ENCODE measurements around the gene NOL4L.

The NOL4L gene

GRCh38 chr20:32455171-32455900, 129.8 kb downstream of the NOL4L start:
- H3K79me2 ChIP-seq (ENCODE audit: control insufficient read depth, insufficient read depth, low read length, unreplicated experiment): no peaks in the 10 kb centered on the region
- no peak overlapping the region for H3K4me3 ChIP-seq (ENCODE audit: low read depth, low read length)
- no peak overlapping the region for H2AFZ ChIP-seq (ENCODE audit: low read length, unreplicated experiment)
- H3K27ac ChIP-seq (ENCODE audit: low read depth, low read length): no peak overlapping the region
- peaks cover 11% of the 10 kb centered on the region for H3K4me1 ChIP-seq (ENCODE audit: control insufficient read depth, insufficient read depth, low read length, unreplicated experiment)
- H3K27me3 ChIP-seq (ENCODE audit: insufficient read depth, low read length): no peaks in the 10 kb centered on the region
- no peaks in the 10 kb centered on the region for H3K36me3 ChIP-seq (ENCODE audit: insufficient read depth, low read length)

- Histone ChIP-seq H3K4me1 (ENCODE audit: control insufficient read depth, insufficient read depth, low read length, unreplicated experiment) (peaks cover 11% of the 10 kb centered on the region), H3K36me3 (ENCODE audit: insufficient read depth, low read length) (no peaks in the 10 kb centered on the region), H3K4me3 (ENCODE audit: low read depth, low read length) (no peak overlapping the region), H3K79me2 (ENCODE audit: control insufficient read depth, insufficient read depth, low read length, unreplicated experiment) (no peaks in the 10 kb centered on the region), H2AFZ (ENCODE audit: low read length, unreplicated experiment) (no peak overlapping the region), H3K27ac (ENCODE audit: low read depth, low read length) (no peak overlapping the region), H3K27me3 (ENCODE audit: insufficient read depth, low read length) (no peaks in the 10 kb centered on the region)
Observed at GRCh38 chr20:32454164-32455145, 130.7 kb downstream of the NOL4L start.

- H3K27ac ChIP-seq (ENCODE audit: low read depth, low read length): no peak overlapping the region
- peaks cover 11% of the 10 kb centered on the region for H3K4me1 ChIP-seq (ENCODE audit: control insufficient read depth, insufficient read depth, low read length, unreplicated experiment)
- H2AFZ ChIP-seq (ENCODE audit: low read length, unreplicated experiment): no peak overlapping the region
- no peaks in the 10 kb centered on the region for H3K79me2 ChIP-seq (ENCODE audit: control insufficient read depth, insufficient read depth, low read length, unreplicated experiment)
- H3K36me3 ChIP-seq (ENCODE audit: insufficient read depth, low read length): no peaks in the 10 kb centered on the region
- H3K4me3 ChIP-seq (ENCODE audit: low read depth, low read length): no peak overlapping the region
- no peaks in the 10 kb centered on the region for H3K27me3 ChIP-seq (ENCODE audit: insufficient read depth, low read length)
Observed at GRCh38 chr20:32453467-32454163, 131.5 kb downstream of the NOL4L start.

GRCh38 chr20:32452776-32453466, 132.2 kb downstream of the NOL4L start:
- H3K4me1 ChIP-seq (ENCODE audit: control insufficient read depth, insufficient read depth, low read length, unreplicated experiment): peaks cover 8% of the 10 kb centered on the region
- no peak overlapping the region for H3K27ac ChIP-seq (ENCODE audit: low read depth, low read length)
- H2AFZ ChIP-seq (ENCODE audit: low read length, unreplicated experiment): no peak overlapping the region
- no peaks in the 10 kb centered on the region for H3K36me3 ChIP-seq (ENCODE audit: insufficient read depth, low read length)
- H3K4me3 ChIP-seq (ENCODE audit: low read depth, low read length): no peak overlapping the region
- no peaks in the 10 kb centered on the region for H3K27me3 ChIP-seq (ENCODE audit: insufficient read depth, low read length)
- no peaks in the 10 kb centered on the region for H3K79me2 ChIP-seq (ENCODE audit: control insufficient read depth, insufficient read depth, low read length, unreplicated experiment)

- Histone ChIP-seq H3K4me1 (ENCODE audit: control insufficient read depth, insufficient read depth, low read length, unreplicated experiment) (peaks cover 5% of the 10 kb centered on the region), H3K79me2 (ENCODE audit: control insufficient read depth, insufficient read depth, low read length, unreplicated experiment) (no peaks in the 10 kb centered on the region), H3K4me3 (ENCODE audit: low read depth, low read length) (no peak overlapping the region), H3K27ac (ENCODE audit: low read depth, low read length) (no peak overlapping the region), H2AFZ (ENCODE audit: low read length, unreplicated experiment) (no peak overlapping the region), H3K27me3 (ENCODE audit: insufficient read depth, low read length) (no peaks in the 10 kb centered on the region), H3K36me3 (ENCODE audit: insufficient read depth, low read length) (no peaks in the 10 kb centered on the region)
Observed at GRCh38 chr20:32451682-32452461, 133.3 kb downstream of the NOL4L start.

- H3K36me3 ChIP-seq (ENCODE audit: insufficient read depth, low read length): no peaks in the 10 kb centered on the region
Observed at GRCh38 chr20:32451340-32451681, 133.8 kb downstream of the NOL4L start.

GRCh38 chr20:32450484-32451061, 134.6 kb downstream of the NOL4L start:
- H3K27me3 ChIP-seq (ENCODE audit: insufficient read depth, low read length): no peaks in the 10 kb centered on the region
- no peak overlapping the region for H2AFZ ChIP-seq (ENCODE audit: low read length, unreplicated experiment)
- H3K79me2 ChIP-seq (ENCODE audit: control insufficient read depth, insufficient read depth, low read length, unreplicated experiment): no peaks in the 10 kb centered on the region
- H3K4me1 ChIP-seq (ENCODE audit: control insufficient read depth, insufficient read depth, low read length, unreplicated experiment): no peaks in the 10 kb centered on the region
- no peaks in the 10 kb centered on the region for H3K36me3 ChIP-seq (ENCODE audit: insufficient read depth, low read length)
- no peak overlapping the region for H3K27ac ChIP-seq (ENCODE audit: low read depth, low read length)
- no peak overlapping the region for H3K4me3 ChIP-seq (ENCODE audit: low read depth, low read length)

More at GRCh38 chr20:32451340-32451681, 133.8 kb downstream of the NOL4L start:
- Histone ChIP-seq H2AFZ (ENCODE audit: low read length, unreplicated experiment) (no peak overlapping the region), H3K27me3 (ENCODE audit: insufficient read depth, low read length) (no peaks in the 10 kb centered on the region), H3K27ac (ENCODE audit: low read depth, low read length) (no peak overlapping the region), H3K4me3 (ENCODE audit: low read depth, low read length) (no peak overlapping the region), H3K4me1 (ENCODE audit: control insufficient read depth, insufficient read depth, low read length, unreplicated experiment) (no peaks in the 10 kb centered on the region), H3K79me2 (ENCODE audit: control insufficient read depth, insufficient read depth, low read length, unreplicated experiment) (no peaks in the 10 kb centered on the region)

GRCh38 chr20:32449890-32450401, 135.2 kb downstream of the NOL4L start:
- no peak overlapping the region for H2AFZ ChIP-seq (ENCODE audit: low read length, unreplicated experiment)
- H3K27ac ChIP-seq (ENCODE audit: low read depth, low read length): no peak overlapping the region
- H3K79me2 ChIP-seq (ENCODE audit: control insufficient read depth, insufficient read depth, low read length, unreplicated experiment): no peaks in the 10 kb centered on the region
- H3K4me3 ChIP-seq (ENCODE audit: low read depth, low read length): no peak overlapping the region
- H3K4me1 ChIP-seq (ENCODE audit: control insufficient read depth, insufficient read depth, low read length, unreplicated experiment): no peaks in the 10 kb centered on the region
- no peaks in the 10 kb centered on the region for H3K27me3 ChIP-seq (ENCODE audit: insufficient read depth, low read length)
- no peaks in the 10 kb centered on the region for H3K36me3 ChIP-seq (ENCODE audit: insufficient read depth, low read length)

- Histone ChIP-seq H3K79me2 (ENCODE audit: control insufficient read depth, insufficient read depth, low read length, unreplicated experiment) (no peaks in the 10 kb centered on the region), H3K27ac (ENCODE audit: low read depth, low read length) (no peak overlapping the region), H2AFZ (ENCODE audit: low read length, unreplicated experiment) (no peak overlapping the region), H3K4me1 (ENCODE audit: control insufficient read depth, insufficient read depth, low read length, unreplicated experiment) (no peaks in the 10 kb centered on the region), H3K4me3 (ENCODE audit: low read depth, low read length) (no peak overlapping the region), H3K36me3 (ENCODE audit: insufficient read depth, low read length) (no peaks in the 10 kb centered on the region), H3K27me3 (ENCODE audit: insufficient read depth, low read length) (no peaks in the 10 kb centered on the region)
Observed at GRCh38 chr20:32449057-32449889, 135.9 kb downstream of the NOL4L start.

Measured in ACC112 (cell line).